CD4-positive, alpha-beta T cell treated with Interleukin-15 for 4 hours (primary cell): Measurements from ENCODE around the gene SF3B1.
"Not testable (repeated sequence)": the region's sequence is repeated elsewhere in the genome, so short reads cannot be mapped to it uniquely, and the experiment has no call there.

ENCODE experiments used
- DNase-seq: peaks from one replicate; pipeline ENCODE4 v3.0.0-alpha.2; 2020; ENCODE audit warnings: low spot score

The SF3B1 gene, protein sequence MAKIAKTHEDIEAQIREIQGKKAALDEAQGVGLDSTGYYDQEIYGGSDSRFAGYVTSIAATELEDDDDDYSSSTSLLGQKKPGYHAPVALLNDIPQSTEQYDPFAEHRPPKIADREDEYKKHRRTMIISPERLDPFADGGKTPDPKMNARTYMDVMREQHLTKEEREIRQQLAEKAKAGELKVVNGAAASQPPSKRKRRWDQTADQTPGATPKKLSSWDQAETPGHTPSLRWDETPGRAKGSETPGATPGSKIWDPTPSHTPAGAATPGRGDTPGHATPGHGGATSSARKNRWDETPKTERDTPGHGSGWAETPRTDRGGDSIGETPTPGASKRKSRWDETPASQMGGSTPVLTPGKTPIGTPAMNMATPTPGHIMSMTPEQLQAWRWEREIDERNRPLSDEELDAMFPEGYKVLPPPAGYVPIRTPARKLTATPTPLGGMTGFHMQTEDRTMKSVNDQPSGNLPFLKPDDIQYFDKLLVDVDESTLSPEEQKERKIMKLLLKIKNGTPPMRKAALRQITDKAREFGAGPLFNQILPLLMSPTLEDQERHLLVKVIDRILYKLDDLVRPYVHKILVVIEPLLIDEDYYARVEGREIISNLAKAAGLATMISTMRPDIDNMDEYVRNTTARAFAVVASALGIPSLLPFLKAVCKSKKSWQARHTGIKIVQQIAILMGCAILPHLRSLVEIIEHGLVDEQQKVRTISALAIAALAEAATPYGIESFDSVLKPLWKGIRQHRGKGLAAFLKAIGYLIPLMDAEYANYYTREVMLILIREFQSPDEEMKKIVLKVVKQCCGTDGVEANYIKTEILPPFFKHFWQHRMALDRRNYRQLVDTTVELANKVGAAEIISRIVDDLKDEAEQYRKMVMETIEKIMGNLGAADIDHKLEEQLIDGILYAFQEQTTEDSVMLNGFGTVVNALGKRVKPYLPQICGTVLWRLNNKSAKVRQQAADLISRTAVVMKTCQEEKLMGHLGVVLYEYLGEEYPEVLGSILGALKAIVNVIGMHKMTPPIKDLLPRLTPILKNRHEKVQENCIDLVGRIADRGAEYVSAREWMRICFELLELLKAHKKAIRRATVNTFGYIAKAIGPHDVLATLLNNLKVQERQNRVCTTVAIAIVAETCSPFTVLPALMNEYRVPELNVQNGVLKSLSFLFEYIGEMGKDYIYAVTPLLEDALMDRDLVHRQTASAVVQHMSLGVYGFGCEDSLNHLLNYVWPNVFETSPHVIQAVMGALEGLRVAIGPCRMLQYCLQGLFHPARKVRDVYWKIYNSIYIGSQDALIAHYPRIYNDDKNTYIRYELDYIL

DNA sequence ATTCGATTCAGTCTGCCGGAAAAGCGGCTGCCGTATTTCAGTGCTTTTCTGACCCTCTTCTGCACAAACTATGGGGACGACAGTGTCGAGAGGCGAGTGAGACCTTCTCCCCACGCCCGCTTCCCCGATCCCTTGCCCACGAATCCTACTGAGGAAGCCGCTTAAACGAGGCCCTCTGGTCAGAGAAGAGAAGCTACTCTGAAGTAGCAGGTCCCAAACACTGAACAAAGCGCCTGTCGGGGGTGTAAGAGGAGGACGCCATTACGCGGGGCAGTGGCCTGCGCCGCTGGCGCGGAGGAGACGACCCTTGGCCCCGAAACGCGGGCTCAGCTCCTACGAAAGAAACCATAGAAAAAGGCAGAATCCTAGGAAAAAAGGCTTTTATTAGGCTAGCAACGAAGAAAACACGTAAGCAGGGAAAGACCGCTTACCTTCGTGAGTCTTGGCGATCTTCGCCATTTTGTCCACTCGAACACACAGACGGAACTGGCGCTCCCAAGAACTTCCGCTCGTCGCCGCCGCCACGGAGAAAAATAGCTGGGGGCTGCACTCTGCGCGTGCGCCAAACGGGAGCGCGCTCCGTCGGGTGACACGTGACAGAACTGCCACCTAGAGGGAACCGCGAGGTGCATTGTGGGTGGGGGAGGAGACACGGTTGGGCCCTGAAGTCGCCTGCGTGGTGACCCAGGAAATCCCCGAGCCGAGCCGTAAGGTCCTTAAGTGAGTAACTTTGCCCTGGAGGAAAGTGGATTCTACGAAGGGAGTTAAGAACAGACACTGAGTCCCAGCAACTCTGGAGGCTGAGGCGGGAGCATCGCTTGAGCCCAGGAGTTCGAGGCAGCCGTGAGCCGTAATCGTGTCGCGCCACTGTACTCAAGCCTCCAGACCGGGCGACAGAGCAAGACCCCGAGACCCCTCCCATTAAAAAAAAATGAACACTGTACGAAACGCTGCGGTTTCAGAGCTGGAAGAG, at the start of gene SF3B1:
Gene SF3B1 (minus strand): TSS at position 488 of the 973 bp plus-strand sequence. CDS start 29 bp downstream, at position 459.
- DNase-seq = peak; percentile 99

DNA sequence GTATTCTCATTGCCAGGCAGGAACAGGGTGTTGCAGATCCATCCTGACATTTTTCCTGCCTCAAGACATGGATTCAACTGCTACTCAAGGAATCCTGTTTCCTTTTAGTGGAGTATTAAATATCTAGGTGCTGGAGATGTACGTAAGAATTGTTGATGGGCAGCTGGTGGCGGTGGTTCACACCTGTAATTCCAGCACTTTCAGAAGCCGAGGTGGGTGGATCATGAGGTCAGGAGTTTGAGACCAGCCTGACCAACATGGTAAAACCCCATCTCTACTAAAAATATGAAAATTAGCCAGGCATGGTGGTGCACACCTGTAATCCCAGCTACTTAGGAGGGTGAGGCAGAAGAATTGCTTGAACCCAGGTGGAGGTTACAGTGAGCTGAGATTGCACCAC, 49.4 kb upstream of the SF3B1 start:
- DNase-seq = not testable (repeated sequence)

DNA sequence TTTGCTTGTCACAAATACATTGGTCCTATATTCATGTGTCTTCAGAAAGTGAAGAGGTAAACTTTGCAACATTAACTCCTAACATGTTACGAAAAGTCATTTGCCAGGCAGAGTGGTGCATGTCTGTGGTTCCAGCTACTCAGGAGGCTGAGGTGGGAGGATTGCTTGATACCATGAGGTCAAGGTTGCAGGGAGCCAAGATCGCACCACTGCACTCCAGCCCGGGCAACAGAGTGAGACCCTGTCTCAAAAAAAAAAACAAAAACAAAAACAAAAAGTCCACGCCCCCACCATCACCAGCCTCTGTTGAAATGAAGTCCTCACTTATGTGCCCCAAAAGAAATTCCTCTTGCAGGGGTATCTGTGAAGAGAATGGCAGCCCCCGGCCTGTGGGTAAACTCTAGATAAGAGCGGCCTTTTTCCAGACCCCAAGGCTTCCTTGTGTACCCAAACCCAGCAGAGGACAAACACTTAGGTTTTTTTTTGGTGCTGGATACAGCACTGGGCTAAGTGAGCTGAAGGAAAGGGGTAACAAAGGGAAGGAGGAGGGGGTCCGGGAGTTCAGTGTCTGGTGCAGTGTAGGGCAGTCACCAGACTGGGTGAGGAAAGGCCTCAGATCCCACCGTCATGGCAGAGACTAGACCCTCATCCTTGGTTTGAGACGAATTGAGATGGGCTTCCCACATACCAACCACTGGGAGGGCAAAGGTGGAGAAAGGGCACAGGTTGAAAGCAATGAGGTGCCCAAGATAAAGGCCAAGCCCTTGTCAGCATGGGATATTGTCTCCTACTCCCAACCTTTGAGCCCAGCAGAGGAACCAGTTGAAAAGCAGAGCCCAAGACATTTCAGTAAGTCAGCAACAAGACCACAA, 45.6 kb upstream of the SF3B1 start:
- no peak for DNase-seq

DNA sequence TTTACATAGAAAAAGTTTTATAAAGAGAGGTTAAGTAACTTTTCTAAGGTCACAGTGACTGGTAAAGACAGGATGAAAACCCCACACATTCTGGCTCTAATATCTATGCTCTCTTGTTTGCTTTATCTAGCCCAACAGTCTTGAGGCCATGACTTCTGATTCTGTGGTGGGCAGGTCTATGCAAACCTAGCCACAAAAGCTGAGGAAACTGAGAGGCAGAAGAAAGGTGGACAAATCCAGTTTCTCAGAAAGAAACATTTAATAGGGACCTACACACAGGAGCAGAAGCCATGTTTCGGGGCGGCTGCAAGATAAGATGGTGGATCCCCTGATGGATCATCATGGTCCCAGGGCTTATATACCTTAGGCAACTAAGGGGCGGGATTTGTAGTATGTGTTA, 43.0 kb upstream of the SF3B1 start:
- no peak for DNase-seq

DNA sequence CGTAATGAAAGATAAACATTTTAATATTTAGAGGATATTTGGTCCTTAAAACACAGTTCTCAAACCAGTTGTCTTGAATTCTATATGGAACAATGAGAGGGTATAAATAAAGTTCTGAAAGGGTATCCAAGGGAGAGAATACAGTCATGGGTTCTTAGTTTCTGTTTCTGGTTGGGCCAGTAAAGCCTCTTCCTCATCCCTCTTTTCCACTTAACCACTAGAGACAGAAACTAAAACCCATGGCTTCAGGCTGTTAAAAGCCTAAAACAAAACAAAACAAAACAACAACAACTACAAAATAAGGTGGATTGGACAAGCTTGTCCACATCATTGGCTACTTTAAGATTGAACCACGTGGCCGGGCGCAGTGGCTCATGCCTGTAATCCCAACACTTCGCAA, 37.3 kb upstream of the SF3B1 start:
- DNase-seq = no peak

DNA sequence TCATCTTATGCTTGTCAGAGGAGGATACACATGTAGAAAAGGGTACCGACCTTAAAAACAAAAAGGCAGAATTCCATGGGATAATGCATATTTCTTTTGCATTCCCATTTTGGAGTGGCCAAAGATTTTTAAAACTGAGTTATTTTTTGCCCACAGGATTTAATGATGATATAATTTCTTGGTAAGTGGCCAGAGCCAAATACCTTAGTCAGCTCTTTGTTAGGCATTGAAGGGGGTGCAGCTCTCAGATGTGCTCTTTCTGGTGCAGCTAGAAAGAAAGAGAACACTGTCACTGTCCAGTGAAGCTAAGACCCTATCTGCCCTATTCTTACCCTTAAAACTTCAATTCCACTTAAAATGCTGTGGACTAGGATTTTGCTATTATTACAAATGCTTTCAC, 29.3 kb upstream of the SF3B1 start:
- DNase-seq = no peak

DNA sequence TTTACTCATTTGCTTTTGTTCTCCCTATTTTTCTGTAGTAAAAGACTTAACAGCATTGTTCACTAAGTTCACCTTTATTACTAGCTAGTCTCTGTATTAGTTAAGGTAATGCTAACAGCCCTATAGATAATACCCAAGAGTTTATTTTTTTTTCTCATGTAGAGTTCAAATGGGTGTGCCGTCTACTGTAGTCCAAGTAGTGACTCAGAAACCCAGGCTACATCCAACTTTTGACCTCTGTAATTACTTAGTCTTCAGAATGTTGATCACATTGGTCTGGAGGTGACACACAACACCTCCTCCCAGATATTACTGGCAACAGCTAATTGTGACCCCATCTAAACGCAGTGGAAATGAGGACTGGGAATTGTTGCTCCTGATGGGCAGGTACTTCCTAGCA, 26.2 kb upstream of the SF3B1 start:
- DNase-seq = no peak

DNA sequence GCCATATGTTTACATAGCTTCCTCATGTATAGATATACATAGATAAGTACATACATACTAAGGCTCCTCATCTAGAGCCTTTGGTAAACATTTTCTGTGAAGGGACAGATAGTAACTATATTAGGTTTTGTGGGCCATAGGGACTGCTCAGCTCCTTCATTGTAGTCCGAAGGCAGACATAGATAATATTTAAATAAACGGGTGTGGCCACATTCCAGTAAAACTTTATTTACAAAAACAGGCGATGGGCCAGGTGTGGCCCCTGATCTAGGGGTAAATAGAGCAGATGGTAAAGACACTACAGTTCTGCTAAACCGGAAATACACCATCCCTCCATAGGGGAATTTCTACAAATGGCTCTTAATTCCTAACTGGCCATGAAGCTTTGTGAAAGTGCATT, 25.8 kb upstream of the SF3B1 start:
- no peak for DNase-seq

DNA sequence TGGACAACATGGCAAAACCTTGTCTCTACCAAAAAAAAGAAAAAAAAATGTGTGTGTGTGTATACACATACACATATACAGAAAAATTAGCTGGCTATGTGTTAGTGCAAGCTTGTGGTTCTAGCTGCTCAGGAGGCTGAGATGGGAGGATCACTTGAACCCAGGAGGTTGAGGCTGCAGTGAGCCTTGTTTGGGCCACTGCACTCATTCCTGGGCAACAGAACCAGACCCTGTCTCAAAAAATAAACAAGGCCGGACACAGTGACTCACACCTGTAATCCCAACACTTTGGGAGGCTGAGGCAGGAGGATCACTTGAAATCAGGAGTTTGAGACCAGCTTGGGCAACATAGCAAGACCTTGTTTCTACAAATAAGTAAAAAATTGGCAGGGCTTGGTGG, 20.6 kb upstream of the SF3B1 start:
- DNase-seq = no peak

DNA sequence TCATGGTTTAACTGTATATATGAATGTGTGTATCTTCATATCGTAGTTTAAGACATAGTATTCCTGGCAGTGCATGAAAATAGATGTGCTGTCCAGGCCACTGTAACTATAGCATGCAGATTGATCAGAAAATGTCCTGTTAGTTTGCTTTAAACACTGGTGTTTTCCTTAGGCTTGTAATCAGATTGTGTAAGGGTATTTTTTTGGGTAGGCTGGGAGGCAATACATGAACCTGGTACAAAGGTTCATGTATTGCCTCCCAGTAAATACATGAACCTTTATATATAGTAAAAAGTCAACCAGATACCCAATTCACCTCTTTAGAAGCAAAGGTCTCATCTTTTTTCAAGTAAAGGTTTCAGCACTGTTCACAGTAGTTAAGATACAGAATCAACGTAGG, 20.1 kb upstream of the SF3B1 start:
- DNase-seq = no peak

DNA sequence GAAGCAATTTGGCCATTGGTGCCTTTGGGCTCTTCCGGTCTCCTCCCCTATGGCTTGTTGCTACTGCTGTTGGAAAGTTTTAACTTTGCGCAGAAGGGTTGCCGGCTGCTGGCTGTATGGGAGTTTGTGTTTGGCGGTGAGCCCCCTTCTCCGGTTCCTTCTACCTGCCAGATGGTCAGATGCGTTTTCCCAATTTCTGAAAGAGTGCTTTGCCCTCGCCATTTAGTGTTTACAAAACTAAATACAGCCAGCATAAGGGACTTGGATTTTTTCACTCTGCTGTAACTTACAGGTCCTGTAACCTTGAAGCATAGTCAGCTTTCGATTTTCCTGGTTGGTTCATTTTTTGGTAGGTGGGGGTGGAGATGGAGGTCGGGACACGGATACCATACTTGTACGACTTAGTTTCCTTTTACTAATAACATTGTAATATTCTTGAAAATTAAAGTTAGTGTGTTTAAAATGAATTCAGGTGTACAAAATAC, 19.1 kb upstream of the SF3B1 start:
- DNase-seq = no peak

DNA sequence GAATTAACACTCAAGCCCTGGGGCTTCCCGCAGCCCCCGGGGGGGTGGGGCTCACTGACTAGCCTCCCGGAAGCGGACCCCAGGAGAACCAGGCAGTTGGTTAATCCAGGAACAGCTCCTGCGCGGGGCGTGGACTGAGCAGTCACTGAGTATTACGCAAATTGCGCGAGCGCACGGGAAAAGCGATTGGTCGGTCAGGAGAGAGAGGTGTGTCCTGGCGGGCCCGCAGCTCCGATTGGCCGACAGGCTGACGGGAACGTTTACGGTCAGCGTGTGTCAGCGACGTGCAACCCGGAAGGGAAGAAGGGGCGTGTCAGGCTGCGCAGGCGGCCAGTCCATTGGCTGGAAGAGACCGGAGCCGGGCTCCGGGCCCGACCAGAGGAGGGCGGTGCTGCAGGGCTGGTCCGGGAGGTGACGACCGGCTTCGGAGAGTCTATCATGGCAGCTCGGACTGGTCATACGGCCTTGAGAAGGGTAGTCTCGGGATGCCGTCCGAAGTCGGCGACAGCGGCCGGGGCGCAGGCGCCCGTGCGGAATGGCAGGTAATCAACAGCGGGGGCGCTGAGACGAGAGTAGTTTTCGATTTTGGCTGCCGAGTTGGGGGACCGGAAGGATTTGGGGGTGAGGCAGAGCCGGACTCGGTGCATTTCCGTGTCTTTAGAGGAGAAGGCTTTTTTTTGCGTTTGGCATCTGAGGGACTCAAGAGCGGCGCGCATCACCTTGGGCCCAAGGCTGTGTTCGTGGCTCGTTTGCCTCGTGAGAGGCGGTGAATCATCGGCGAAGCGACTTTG, 18.5 kb upstream of the SF3B1 start, which contains the start of gene COQ10B:
Gene COQ10B (plus strand): TSS at position 430 of the 791 bp plus-strand sequence. CDS start 9 bp downstream, at position 439.
- peak; percentile 98 for DNase-seq

DNA sequence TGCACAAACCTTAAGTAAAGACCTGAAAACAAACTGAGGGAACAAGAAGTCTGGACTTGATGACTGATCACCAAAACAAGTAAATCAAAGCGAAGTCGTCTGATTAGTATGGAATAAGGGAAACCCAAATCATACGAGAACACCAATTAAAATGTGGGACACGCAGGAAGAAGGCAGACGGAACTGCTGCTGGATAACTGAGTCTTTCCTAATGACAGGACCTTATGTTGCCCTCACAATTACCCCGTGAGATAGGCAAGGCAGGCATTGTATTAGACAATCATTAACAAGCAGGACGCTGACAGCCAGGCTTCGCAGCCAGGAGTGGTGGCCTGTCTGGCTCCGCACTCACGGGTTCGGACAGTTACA, 17.9 kb upstream of the SF3B1 start:
- DNase-seq = no peak

DNA sequence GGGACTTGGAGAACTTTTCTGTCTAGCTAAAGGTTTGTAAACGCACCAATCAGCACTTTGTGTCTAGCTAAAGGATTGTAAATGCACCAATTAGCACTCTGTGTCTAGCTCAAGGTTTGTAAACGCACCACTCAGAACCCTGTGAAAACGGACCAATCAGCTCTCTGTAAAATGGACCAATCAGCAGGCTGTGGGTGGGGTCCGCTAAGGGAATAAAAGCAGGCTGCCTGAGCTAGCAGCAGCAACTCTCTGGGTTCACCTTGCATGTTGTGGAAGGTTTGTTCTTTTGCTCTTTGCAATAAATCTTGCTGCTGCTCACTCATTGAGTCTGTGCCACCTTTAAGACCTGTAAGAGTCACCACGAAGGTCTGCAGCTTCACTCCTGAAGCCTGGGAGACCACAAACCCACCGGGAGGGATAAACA, 16.1 kb upstream of the SF3B1 start:
- not testable (repeated sequence) for DNase-seq

DNA sequence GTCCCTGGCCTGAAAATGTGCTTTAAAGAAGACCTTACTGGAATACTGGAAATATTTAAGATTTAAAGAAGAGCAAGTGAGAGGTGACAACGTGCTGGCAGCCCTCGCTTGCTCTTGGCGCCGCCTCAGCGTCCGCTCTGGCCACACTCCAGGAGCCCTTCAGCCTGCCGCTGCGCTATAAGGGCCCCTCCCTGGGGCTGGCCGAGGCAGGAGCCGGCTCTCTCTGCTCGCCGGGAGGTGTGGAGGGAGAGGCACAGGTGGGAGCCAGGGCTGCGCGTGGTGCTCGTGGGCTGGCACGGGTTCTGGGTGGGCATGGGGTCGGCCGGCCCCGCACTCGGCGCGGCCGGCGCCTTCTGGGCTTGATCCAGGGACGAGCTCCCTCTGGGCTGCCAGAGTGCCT, 15.6 kb upstream of the SF3B1 start:
- no peak for DNase-seq

DNA sequence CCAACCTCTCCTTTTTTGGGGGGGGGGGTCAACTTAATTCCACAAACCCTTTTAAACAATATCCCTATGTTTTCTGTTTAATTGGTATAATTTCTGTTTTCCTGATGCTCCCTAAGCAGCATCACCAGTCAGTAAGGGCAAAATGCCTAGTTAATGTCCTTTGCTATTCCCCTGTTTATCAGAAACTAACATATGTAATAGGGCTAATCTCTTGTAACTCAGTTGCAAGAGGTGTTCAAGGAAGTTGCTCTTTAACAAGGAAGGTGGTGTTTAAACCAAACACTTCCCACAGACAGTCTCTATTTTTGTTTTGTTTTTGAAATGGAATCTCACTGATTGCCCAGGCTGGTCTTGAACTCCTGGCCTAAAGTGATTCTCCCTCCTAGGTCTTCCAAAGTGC, 12.0 kb upstream of the SF3B1 start:
- no peak for DNase-seq

DNA sequence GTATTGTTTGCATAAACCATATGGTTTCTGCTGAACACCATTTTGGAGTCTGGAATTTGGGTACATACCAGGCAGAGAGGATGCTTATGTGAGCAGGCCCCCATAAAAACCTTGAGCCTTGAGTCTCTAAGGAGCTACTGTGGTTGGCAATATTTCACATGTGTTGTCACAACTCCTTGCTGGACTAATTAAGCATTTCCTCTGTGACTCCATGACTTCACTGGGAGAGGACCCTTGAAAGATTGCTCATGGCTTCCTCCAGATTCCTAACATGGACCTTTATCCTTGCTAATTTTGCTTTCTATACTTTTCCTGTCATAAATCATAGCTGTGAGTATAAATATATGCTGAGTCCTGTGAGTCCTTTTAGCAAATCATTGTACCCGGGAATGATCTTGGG, 10.9 kb upstream of the SF3B1 start:
- no peak for DNase-seq

DNA sequence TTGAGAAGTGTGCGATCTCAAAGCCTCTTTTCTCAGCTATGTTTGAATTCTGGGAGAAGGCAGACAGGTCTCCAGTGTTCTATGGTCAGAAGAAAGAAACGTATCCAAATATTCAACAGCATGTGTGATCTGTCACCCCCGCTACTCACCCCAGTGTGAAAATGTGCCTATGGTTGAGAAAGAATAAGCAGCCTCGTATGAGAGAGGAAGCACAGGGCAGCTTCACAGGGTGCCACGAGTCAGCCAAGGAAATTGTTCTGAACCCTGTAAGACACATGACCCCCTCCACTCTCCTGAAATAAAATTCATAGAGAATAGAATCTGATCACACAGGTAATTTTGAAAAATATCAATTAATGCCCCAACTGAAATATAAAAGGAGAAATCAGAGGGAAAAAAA, 8.0 kb upstream of the SF3B1 start:
- DNase-seq = no peak

DNA sequence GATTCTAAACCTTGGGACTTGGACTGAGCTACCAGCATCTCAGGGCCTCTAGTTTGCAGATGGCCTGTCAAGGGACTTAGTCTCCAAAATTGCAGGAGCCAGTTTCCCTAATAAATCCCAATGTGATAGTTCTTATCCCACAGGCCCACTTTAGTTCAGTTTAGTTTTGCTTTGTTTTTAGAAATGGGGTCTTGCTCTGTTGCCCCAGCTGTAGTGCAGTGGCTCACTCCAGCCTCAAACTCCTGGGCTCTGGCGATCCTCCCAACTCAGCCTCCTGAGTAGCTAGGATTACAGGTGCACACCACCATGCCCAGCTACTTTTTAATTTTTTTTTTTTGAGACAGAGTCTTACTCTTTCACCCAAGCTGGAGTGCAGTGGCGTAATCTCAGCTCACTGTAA, 2.6 kb upstream of the SF3B1 start:
- DNase-seq = no peak
